Left lung (tissue), 10 donors: ENCODE measurements around the gene TP53TG5. TPM values are rescaled to one million over a fixed set of nuclear protein-coding genes. Genes with fewer than 3 reads are reported as not detected.

ENCODE experiments used
- ATAC-seq: fragments of 200-7000 bp; cut with Tn5 transposase; one replicate; pipeline ENCODE4 v1.9.1; 2020; ENCODE audit warnings: moderate library complexity
- DNase-seq, 4 donors: peaks; one replicate each; pipeline ENCODE4 v3.0.0-alpha.2; 2013 to 2020
- H3K27ac ChIP-seq, 2 donors: fragments of 200-600 bp; sonication (generic) in 1 of 2; one replicate each; pipeline versions ENCODE4 v1.5.0 to v1.8.0; 2020 to 2021
- H3K27me3 ChIP-seq, 2 donors: fragments of 200-600 bp; sonication (generic) in 1 of 2; one replicate each; pipeline versions ENCODE4 v1.5.0 to v1.8.0; 2020 to 2021
- H3K36me3 ChIP-seq, 2 donors: fragments of 200-600 bp; sonication (generic) in 1 of 2; one replicate each; pipeline versions ENCODE4 v1.5.0 to v1.8.0; 2020 to 2021
- H3K4me1 ChIP-seq, 2 donors: fragments of 200-600 bp; one replicate each; pipeline ENCODE4 v1.8.0; 2021
- H3K4me3 ChIP-seq, 2 donors: fragments of 200-600 bp; sonication (generic) in 1 of 2; one replicate each; pipeline versions ENCODE4 v1.5.0 to v1.8.0; 2020 to 2021; ENCODE audit warnings: mild to moderate bottlenecking in 1 of 2
- H3K9me3 ChIP-seq, 2 donors: fragments of 200-600 bp; sonication (generic) in 1 of 2; one replicate each; pipeline versions ENCODE4 v1.5.0 to v1.8.0; 2020 to 2021
- CTCF ChIP-seq, 2 donors: fragments of 200-600 bp; sonication (generic) in 1 of 2; IDR thresholded peaks; one replicate each; pipeline versions ENCODE4 v1.5.0 to v1.8.0; 2021; ENCODE audit warnings: antibody characterized with exemption in 2 of 2
- intact Hi-C, 2 donors: fragments of 100-400 bp; cut with DNase I; formaldehyde crosslinking; loops; one replicate each; pipeline versions ENCODE4 v1.11.2 to v1.14.2; 2022
- polyA plus RNA-seq, 6 donors: library from polyadenylated mRNA; unstranded; fragments of 120-200 nt; gene quantifications; one replicate each; pipeline ENCODE4 v1.2.1, GENCODE V29; 2013; ENCODE audit not compliant: insufficient read length in 6 of 6
- total RNA-seq, 2 donors: library from RNA; stranded (reverse); fragmentation: NEBNext Ultra II Directional; extraction: Animal tissue kit (Norgen Biotek cat#: 25700); gene quantifications; one replicate each; pipeline ENCODE4 v1.2.1, GENCODE V29; 2021
- donor health status: DM: no; HTN: yes; CAD: no.
- donor health status: DM: no; HTN: no; CAD: no.

TP53TG5 gene
- total and polyA plus RNA-seq, 8 donors: 0.44 to 2.0 (median 1.6) TPM; not detected in 1

GRCh38 chr20:45372646-45373352 is 5.3 kb downstream of the TP53TG5 start:
- TF ChIP-seq CTCF (IDR thresholded peaks at IDR 0.05): no peak
- Histone ChIP-seq H3K4me1 (peaks cover 0 to 33% of the 10 kb centered on the region in 2 donors), H3K27ac (peak overlapping the region; percentile 48 to 49), H3K36me3 (peaks cover 0 to 10% of the 10 kb centered on the region in 2 donors), H3K4me3 (peak overlapping the region; percentile 37 to 45), H3K27me3 (no peaks in the 10 kb centered on the region), H3K9me3 (no peaks in the 10 kb centered on the region)
- ATAC-seq: peak; percentile 61
- intact Hi-C loops: no loop called here
- DNase-seq: peak in 2 of 4 donors; percentile 53 to 85

GRCh38 chr20:45372241-45372640 is 5.9 kb downstream of the TP53TG5 start:
- no peak for TF ChIP-seq CTCF (IDR thresholded peaks at IDR 0.05)
- Histone ChIP-seq H3K27ac (no peak overlapping the region), H3K27me3 (no peaks in the 10 kb centered on the region), H3K4me3 (no peak overlapping the region), H3K9me3 (no peaks in the 10 kb centered on the region), H3K36me3 (peaks cover 0 to 16% of the 10 kb centered on the region in 2 donors), H3K4me1 (peaks cover 0 to 39% of the 10 kb centered on the region in 2 donors)
- intact Hi-C loops: no loop called here
- DNase-seq: no peak
- no peak for ATAC-seq

- H3K4me1 ChIP-seq: peaks cover 0 to 47% of the 10 kb centered on the region in 2 donors
- no peak overlapping the region for H3K4me3 ChIP-seq
- no peak overlapping the region for H3K27ac ChIP-seq
- intact Hi-C loops: no loop called here
- no peaks in the 10 kb centered on the region for H3K9me3 ChIP-seq
- no peak for ATAC-seq
- no peaks in the 10 kb centered on the region for H3K27me3 ChIP-seq
- TF ChIP-seq CTCF (IDR thresholded peaks at IDR 0.05): no peak
- no peak for DNase-seq
- H3K36me3 ChIP-seq: peaks cover 0 to 32% of the 10 kb centered on the region in 2 donors
Measured at GRCh38 chr20:45370571-45371160, 7.5 kb downstream of the TP53TG5 start.

GRCh38 chr20:45368221-45368980 is 9.7 kb downstream of the TP53TG5 start:
- H3K27me3 ChIP-seq: no peaks in the 10 kb centered on the region
- no peak for TF ChIP-seq CTCF (IDR thresholded peaks at IDR 0.05)
- no peaks in the 10 kb centered on the region for H3K9me3 ChIP-seq
- H3K4me1 ChIP-seq: peaks cover 13 to 66% of the 10 kb centered on the region in 2 donors
- DNase-seq (peak in 1 of 4 donors; percentile 55), ATAC-seq (peak; percentile 6)
- no peak overlapping the region for H3K4me3 ChIP-seq
- peaks cover 0 to 29% of the 10 kb centered on the region in 2 donors for H3K36me3 ChIP-seq
- H3K27ac ChIP-seq: peak overlapping the region in 1 of 2 donors; percentile 66
- intact Hi-C loops: no loop called here

- H3K4me1 ChIP-seq: peaks cover 16 to 61% of the 10 kb centered on the region in 2 donors
- H3K36me3 ChIP-seq: peaks cover 0 to 29% of the 10 kb centered on the region in 2 donors
- ATAC-seq (no peak), DNase-seq (no peak)
- peak overlapping the region; percentile 2 to 66 for H3K27ac ChIP-seq
- no peak overlapping the region for H3K4me3 ChIP-seq
- H3K27me3 ChIP-seq: no peaks in the 10 kb centered on the region
- no peak for TF ChIP-seq CTCF (IDR thresholded peaks at IDR 0.05)
- no peaks in the 10 kb centered on the region for H3K9me3 ChIP-seq
- intact Hi-C loops: no loop called here
Measured at GRCh38 chr20:45367126-45367525, 11.0 kb downstream of the TP53TG5 start.
